Ishikawa (cell line): Measurements from ENCODE around the gene ANKRD28.

Experiments
- CEBPB ChIP-seq: IDR thresholded peaks from 2 replicates; pipeline ENCODE4 v1.6.1; 2012
- CREB1 ChIP-seq: IDR thresholded peaks from 2 replicates; pipeline ENCODE4 v1.6.1; 2012; ENCODE audit warnings: low read depth
- EGR1 ChIP-seq: IDR thresholded peaks from 2 replicates; pipeline ENCODE4 v1.6.1; 2012
- EP300 ChIP-seq: IDR thresholded peaks from 2 replicates; pipeline ENCODE4 v1.6.1; 2012; ENCODE audit warnings: borderline replicate concordance
- FOXM1 ChIP-seq: IDR thresholded peaks from 2 replicates; pipeline ENCODE4 v1.6.1; 2012; ENCODE audit warnings: low read depth, borderline replicate concordance
- NFIC ChIP-seq: IDR thresholded peaks from 2 replicates; pipeline ENCODE4 v1.6.1; 2012
- RAD21 ChIP-seq: IDR thresholded peaks from 2 replicates; pipeline ENCODE4 v1.6.1; 2012; ENCODE audit warnings: low read depth
- REST ChIP-seq: IDR thresholded peaks from 2 replicates; pipeline ENCODE4 v1.6.1; 2012; ENCODE audit warnings: low read depth, mild to moderate bottlenecking
- TAF1 ChIP-seq: IDR thresholded peaks from 2 replicates; pipeline ENCODE4 v1.6.1; 2012; ENCODE audit warnings: low read depth, mild to moderate bottlenecking
- TCF12 ChIP-seq: IDR thresholded peaks from 2 replicates; pipeline ENCODE4 v1.6.1; 2012; ENCODE audit warnings: low read depth
- TEAD4 ChIP-seq: IDR thresholded peaks from 2 replicates; pipeline ENCODE4 v1.6.1; 2012
- YY1 ChIP-seq: IDR thresholded peaks from 2 replicates; pipeline ENCODE4 v1.6.1; 2012; ENCODE audit warnings: low read depth
- ZBTB7A ChIP-seq: IDR thresholded peaks from 2 replicates; pipeline ENCODE4 v1.6.1; 2012; ENCODE audit warnings: low read depth
- TF ChIP-seq, protein P1 (sequence below): IDR thresholded peaks from 2 replicates; pipeline ENCODE4 v1.6.1; 2012
- TF ChIP-seq, protein P2 (sequence below): IDR thresholded peaks from 2 replicates; pipeline ENCODE4 v1.6.1; 2012

The ANKRD28 gene

GRCh38 chr3:15794842-15795650, 2.7 kb downstream of the ANKRD28 start:
- TF ChIP-seq CEBPB = no peak
- no peak for TF ChIP-seq TAF1
- no peak for TF ChIP-seq TEAD4
- TF ChIP-seq YY1 = no peak
- TF ChIP-seq REST = no peak
- TF ChIP-seq, protein P1, sequence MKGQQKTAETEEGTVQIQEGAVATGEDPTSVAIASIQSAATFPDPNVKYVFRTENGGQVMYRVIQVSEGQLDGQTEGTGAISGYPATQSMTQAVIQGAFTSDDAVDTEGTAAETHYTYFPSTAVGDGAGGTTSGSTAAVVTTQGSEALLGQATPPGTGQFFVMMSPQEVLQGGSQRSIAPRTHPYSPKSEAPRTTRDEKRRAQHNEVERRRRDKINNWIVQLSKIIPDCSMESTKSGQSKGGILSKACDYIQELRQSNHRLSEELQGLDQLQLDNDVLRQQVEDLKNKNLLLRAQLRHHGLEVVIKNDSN = no peak
- TF ChIP-seq, protein P2, sequence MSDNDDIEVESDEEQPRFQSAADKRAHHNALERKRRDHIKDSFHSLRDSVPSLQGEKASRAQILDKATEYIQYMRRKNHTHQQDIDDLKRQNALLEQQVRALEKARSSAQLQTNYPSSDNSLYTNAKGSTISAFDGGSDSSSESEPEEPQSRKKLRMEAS = no peak
- TF ChIP-seq TCF12 = no peak
- TF ChIP-seq FOXM1 = no peak

- TF ChIP-seq NFIC (no peak), CEBPB (no peak), FOXM1 (no peak), EP300 (no peak), YY1 (no peak)
Measured at GRCh38 chr3:15794303-15794771, 3.4 kb downstream of the ANKRD28 start.

- TF ChIP-seq NFIC (no peak), EP300 (no peak), TCF12 (no peak), RAD21 (no peak), TEAD4 (no peak), CEBPB (no peak), CREB1 (no peak), EGR1 (no peak), FOXM1 (no peak), YY1 (no peak), TAF1 (no peak)
- TF ChIP-seq, protein P2 = no peak
- TF ChIP-seq, protein P1 = no peak
Measured at GRCh38 chr3:15791525-15791924, 6.3 kb downstream of the ANKRD28 start.

GRCh38 chr3:15787941-15788340, 9.8 kb downstream of the ANKRD28 start:
- TF ChIP-seq TEAD4 = no peak

GRCh38 chr3:15787526-15787925, 10.3 kb downstream of the ANKRD28 start:
- no peak for TF ChIP-seq TEAD4
- no peak for TF ChIP-seq TCF12
- TF ChIP-seq REST = no peak
- no peak for TF ChIP-seq EGR1
- TF ChIP-seq, protein P2 = no peak
- no peak for TF ChIP-seq FOXM1
- no peak for TF ChIP-seq ZBTB7A
- TF ChIP-seq TAF1 = no peak
- no peak for TF ChIP-seq RAD21
- TF ChIP-seq YY1 = no peak
- TF ChIP-seq EP300 = no peak
- no peak for TF ChIP-seq NFIC
- no peak for TF ChIP-seq CREB1
- no peak for TF ChIP-seq CEBPB
- TF ChIP-seq, protein P1 = no peak
